ENCODE measurements around the gene EDEM1. TPM values are rescaled to one million over a fixed set of nuclear protein-coding genes. Genes with fewer than 3 reads are reported as not detected.

EDEM1 gene
- total RNA-seq, 1 donor from 2014 or later = 62.7 TPM

DNA sequence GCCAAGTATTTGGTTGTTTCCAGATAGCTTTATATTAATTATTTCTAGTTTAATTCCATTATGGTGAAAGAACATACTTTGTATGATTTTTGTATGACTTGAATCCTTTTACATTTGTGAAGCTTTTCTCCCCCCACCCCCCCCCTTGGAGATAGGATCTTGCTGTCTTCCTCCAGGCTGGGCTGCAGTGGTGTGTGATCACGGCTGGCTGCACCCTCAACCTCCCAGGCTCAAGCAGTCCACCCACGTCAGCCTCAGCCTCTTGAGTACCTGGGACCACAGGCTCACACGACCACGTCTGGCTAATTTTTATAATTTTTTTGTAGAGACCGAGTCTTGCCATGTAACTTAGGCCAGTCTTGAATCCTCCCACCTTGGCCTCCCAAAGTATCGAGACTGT lies 35.9 kb upstream of the EDEM1 start:
- Mint-ChIP-seq H3K4me3 (ENCODE audit: unreplicated experiment) (no peak overlapping the region), H3K27me3 (ENCODE audit: low read depth, unreplicated experiment) (no peaks in the 10 kb centered on the region), H3K36me3 (ENCODE audit: low read depth, unreplicated experiment) (peaks cover 10% of the 10 kb centered on the region), H3K9me3 (ENCODE audit: unreplicated experiment) (peaks cover 15% of the 10 kb centered on the region), H3K4me1 (ENCODE audit: low read depth, unreplicated experiment) (peaks cover 3% of the 10 kb centered on the region), H3K27ac (ENCODE audit: unreplicated experiment) (no peak overlapping the region)
- H3K27me3 ChIP-seq (ENCODE audit: insufficient read depth, low read length) = no peaks in the 10 kb centered on the region
- no peak for DNase-seq (ENCODE audit: low read depth)
- no peak overlapping the region for H3K27ac ChIP-seq (ENCODE audit: low read depth, low read length)
- TF ChIP-seq, protein P1, sequence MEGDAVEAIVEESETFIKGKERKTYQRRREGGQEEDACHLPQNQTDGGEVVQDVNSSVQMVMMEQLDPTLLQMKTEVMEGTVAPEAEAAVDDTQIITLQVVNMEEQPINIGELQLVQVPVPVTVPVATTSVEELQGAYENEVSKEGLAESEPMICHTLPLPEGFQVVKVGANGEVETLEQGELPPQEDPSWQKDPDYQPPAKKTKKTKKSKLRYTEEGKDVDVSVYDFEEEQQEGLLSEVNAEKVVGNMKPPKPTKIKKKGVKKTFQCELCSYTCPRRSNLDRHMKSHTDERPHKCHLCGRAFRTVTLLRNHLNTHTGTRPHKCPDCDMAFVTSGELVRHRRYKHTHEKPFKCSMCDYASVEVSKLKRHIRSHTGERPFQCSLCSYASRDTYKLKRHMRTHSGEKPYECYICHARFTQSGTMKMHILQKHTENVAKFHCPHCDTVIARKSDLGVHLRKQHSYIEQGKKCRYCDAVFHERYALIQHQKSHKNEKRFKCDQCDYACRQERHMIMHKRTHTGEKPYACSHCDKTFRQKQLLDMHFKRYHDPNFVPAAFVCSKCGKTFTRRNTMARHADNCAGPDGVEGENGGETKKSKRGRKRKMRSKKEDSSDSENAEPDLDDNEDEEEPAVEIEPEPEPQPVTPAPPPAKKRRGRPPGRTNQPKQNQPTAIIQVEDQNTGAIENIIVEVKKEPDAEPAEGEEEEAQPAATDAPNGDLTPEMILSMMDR (IDR thresholded peaks at IDR 0.05; ENCODE audit: insufficient read depth, low read depth, low read length) = no peak
- TF ChIP-seq EZH2 (IDR thresholded peaks at IDR 0.05; ENCODE audit: insufficient read depth, low read length) = no peak
- H3K9ac ChIP-seq (ENCODE audit: low read length) = no peak overlapping the region
- peaks cover 98% of the 10 kb centered on the region for H3K79me2 ChIP-seq (ENCODE audit: insufficient read depth, low read length)
- H3K4me2 ChIP-seq (ENCODE audit: low read length) = no peak overlapping the region
- no peaks in the 10 kb centered on the region for H3K36me3 ChIP-seq (ENCODE audit: insufficient read depth, low read length)
- H4K20me1 ChIP-seq (ENCODE audit: insufficient read depth, low read length) = peaks cover 90% of the 10 kb centered on the region
- H3K9me3 ChIP-seq (ENCODE audit: insufficient read depth, low read depth, low read length) = no peaks in the 10 kb centered on the region
- no peak for FAIRE-seq
- H3K4me3 ChIP-seq (ENCODE audit: insufficient read depth, low read depth, low read length) = no peak overlapping the region
- no peak overlapping the region for H2AFZ ChIP-seq (ENCODE audit: low read depth, low read length)
- no peaks in the 10 kb centered on the region for H3K4me1 ChIP-seq (ENCODE audit: insufficient read depth, low read length)

DNA sequence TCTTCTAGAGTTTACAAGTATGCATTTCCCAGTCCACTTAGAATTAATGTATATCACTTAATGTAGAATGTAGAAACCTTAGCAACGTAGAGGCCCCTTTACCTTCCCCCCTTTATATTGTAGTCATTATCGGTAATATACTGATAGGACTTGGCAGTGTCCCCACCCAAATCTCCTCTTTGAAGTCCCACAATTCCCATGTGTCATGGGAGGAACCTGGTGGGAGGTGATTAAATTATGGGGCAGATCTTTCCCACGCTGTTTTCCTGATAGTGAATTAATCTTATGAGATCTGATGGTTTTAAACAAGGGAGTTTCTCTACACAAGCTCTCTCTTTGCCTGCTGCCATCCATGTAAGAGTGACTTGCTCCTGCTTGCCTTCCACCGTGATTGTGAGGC lies 34.4 kb upstream of the EDEM1 start:
- Mint-ChIP-seq H3K4me3 (ENCODE audit: unreplicated experiment) (no peak overlapping the region), H3K27me3 (ENCODE audit: low read depth, unreplicated experiment) (no peaks in the 10 kb centered on the region), H3K36me3 (ENCODE audit: low read depth, unreplicated experiment) (peaks cover 8% of the 10 kb centered on the region), H3K27ac (ENCODE audit: unreplicated experiment) (no peak overlapping the region), H3K9me3 (ENCODE audit: unreplicated experiment) (peaks cover 7% of the 10 kb centered on the region), H3K4me1 (ENCODE audit: low read depth, unreplicated experiment) (peaks cover 8% of the 10 kb centered on the region)
- H3K4me3 ChIP-seq (ENCODE audit: insufficient read depth, low read depth, low read length) = no peak overlapping the region
- peaks cover 98% of the 10 kb centered on the region for H3K79me2 ChIP-seq (ENCODE audit: insufficient read depth, low read length)
- H3K4me1 ChIP-seq (ENCODE audit: insufficient read depth, low read length) = no peaks in the 10 kb centered on the region
- H3K36me3 ChIP-seq (ENCODE audit: insufficient read depth, low read length) = no peaks in the 10 kb centered on the region
- no peaks in the 10 kb centered on the region for H3K9me3 ChIP-seq (ENCODE audit: insufficient read depth, low read depth, low read length)
- no peak overlapping the region for H3K9ac ChIP-seq (ENCODE audit: low read length)
- DNase-seq (ENCODE audit: low read depth) = no peak
- no peak for TF ChIP-seq EZH2 (IDR thresholded peaks at IDR 0.05; ENCODE audit: insufficient read depth, low read length)
- TF ChIP-seq, protein P1 (IDR thresholded peaks at IDR 0.05; ENCODE audit: insufficient read depth, low read depth, low read length) = no peak
- H2AFZ ChIP-seq (ENCODE audit: low read depth, low read length) = no peak overlapping the region
- peaks cover 90% of the 10 kb centered on the region for H4K20me1 ChIP-seq (ENCODE audit: insufficient read depth, low read length)
- H3K27me3 ChIP-seq (ENCODE audit: insufficient read depth, low read length) = no peaks in the 10 kb centered on the region
- FAIRE-seq = no peak
- no peak overlapping the region for H3K27ac ChIP-seq (ENCODE audit: low read depth, low read length)
- no peak overlapping the region for H3K4me2 ChIP-seq (ENCODE audit: low read length)

DNA sequence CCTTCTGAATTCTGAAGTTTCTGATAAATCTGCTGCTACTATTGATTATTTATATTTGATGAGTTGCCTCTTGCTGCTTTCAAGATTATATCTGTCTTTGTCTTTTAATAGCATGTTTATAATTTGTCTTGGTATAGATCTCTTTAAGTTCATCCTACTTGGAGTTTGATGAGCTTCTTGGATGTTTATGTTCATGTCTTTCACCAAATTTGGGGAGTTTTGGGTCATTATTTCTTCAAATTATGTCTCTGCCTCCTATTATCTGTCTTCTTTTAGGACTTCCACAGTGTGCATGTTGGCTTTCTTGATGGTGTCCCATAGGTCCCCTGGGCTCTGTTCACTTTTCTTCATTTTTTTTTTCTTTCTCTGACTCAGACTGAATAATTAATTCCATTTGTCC lies 32.3 kb upstream of the EDEM1 start:
- no peaks in the 10 kb centered on the region for H3K9me3 ChIP-seq (ENCODE audit: insufficient read depth, low read depth, low read length)
- Mint-ChIP-seq H3K27me3 (ENCODE audit: low read depth, unreplicated experiment) (no peaks in the 10 kb centered on the region), H3K36me3 (ENCODE audit: low read depth, unreplicated experiment) (peaks cover 2% of the 10 kb centered on the region), H3K27ac (ENCODE audit: unreplicated experiment) (no peak overlapping the region), H3K9me3 (ENCODE audit: unreplicated experiment) (no peaks in the 10 kb centered on the region), H3K4me1 (ENCODE audit: low read depth, unreplicated experiment) (peaks cover 12% of the 10 kb centered on the region), H3K4me3 (ENCODE audit: unreplicated experiment) (no peak overlapping the region)
- H3K79me2 ChIP-seq (ENCODE audit: insufficient read depth, low read length) = peaks cover 92% of the 10 kb centered on the region
- no peak overlapping the region for H3K27ac ChIP-seq (ENCODE audit: low read depth, low read length)
- no peaks in the 10 kb centered on the region for H3K36me3 ChIP-seq (ENCODE audit: insufficient read depth, low read length)
- H2AFZ ChIP-seq (ENCODE audit: low read depth, low read length) = no peak overlapping the region
- DNase-seq (ENCODE audit: low read depth) (no peak), FAIRE-seq (no peak)
- no peaks in the 10 kb centered on the region for H3K4me1 ChIP-seq (ENCODE audit: insufficient read depth, low read length)
- TF ChIP-seq, protein P1 (IDR thresholded peaks at IDR 0.05; ENCODE audit: insufficient read depth, low read depth, low read length) = no peak
- TF ChIP-seq EZH2 (IDR thresholded peaks at IDR 0.05; ENCODE audit: insufficient read depth, low read length) = no peak
- H3K9ac ChIP-seq (ENCODE audit: low read length) = no peak overlapping the region
- no peak overlapping the region for H3K4me3 ChIP-seq (ENCODE audit: insufficient read depth, low read depth, low read length)
- peaks cover 83% of the 10 kb centered on the region for H4K20me1 ChIP-seq (ENCODE audit: insufficient read depth, low read length)
- no peak overlapping the region for H3K4me2 ChIP-seq (ENCODE audit: low read length)
- no peaks in the 10 kb centered on the region for H3K27me3 ChIP-seq (ENCODE audit: insufficient read depth, low read length)
